ENCODE data around the gene ST6GALNAC5.

Gene ST6GALNAC5

GRCh38 chr1:77047978-77048614 is 180.8 kb downstream of the ST6GALNAC5 start:
- no peak for DNase-seq (ENCODE audit: low read depth)

- no peak for DNase-seq (ENCODE audit: low read depth)
Observed at GRCh38 chr1:77048615-77049005, 181.3 kb downstream of the ST6GALNAC5 start.

- no peak for DNase-seq (ENCODE audit: low read depth)
Observed at GRCh38 chr1:77051425-77051824, 184.1 kb downstream of the ST6GALNAC5 start.

GRCh38 chr1:77056525-77056924 is 189.2 kb downstream of the ST6GALNAC5 start:
- DNase-seq (ENCODE audit: low read depth) = no peak

GRCh38 chr1:77057994-77058585 is 190.8 kb downstream of the ST6GALNAC5 start:
- DNase-seq (ENCODE audit: low read depth) = no peak

- DNase-seq (ENCODE audit: low read depth) = no peak
Observed at GRCh38 chr1:77060000-77060399, 192.7 kb downstream of the ST6GALNAC5 start.

- no peak for DNase-seq (ENCODE audit: low read depth)
Observed at GRCh38 chr1:77061162-77061561, 193.9 kb downstream of the ST6GALNAC5 start.

- DNase-seq (ENCODE audit: low read depth) = no peak
Observed at GRCh38 chr1:77063118-77063517, 195.8 kb downstream of the ST6GALNAC5 start.

GRCh38 chr1:77064246-77064645 is 197.0 kb downstream of the ST6GALNAC5 start:
- no peak for DNase-seq (ENCODE audit: low read depth)

- no peak for DNase-seq (ENCODE audit: low read depth)
Observed at GRCh38 chr1:77065693-77066342, 198.5 kb downstream of the ST6GALNAC5 start.

GRCh38 chr1:77068013-77068412 is 200.7 kb downstream of the ST6GALNAC5 start:
- no peak for DNase-seq (ENCODE audit: low read depth)

GRCh38 chr1:77076759-77077158 is 209.5 kb downstream of the ST6GALNAC5 start:
- DNase-seq (ENCODE audit: low read depth) = no peak

GRCh38 chr1:77081834-77082233 is 214.6 kb downstream of the ST6GALNAC5 start:
- no peak for DNase-seq (ENCODE audit: low read depth)

GRCh38 chr1:77084457-77084856 is 217.2 kb downstream of the ST6GALNAC5 start:
- DNase-seq (ENCODE audit: low read depth) = no peak

- no peak for DNase-seq (ENCODE audit: low read depth)
Observed at GRCh38 chr1:77085109-77085508, 217.8 kb downstream of the ST6GALNAC5 start.

GRCh38 chr1:77089756-77090155 is 222.5 kb downstream of the ST6GALNAC5 start:
- no peak for DNase-seq (ENCODE audit: low read depth)

GRCh38 chr1:77095236-77095635 is 228.0 kb downstream of the ST6GALNAC5 start:
- no peak for DNase-seq (ENCODE audit: low read depth)

GRCh38 chr1:77096496-77097255 is 229.4 kb downstream of the ST6GALNAC5 start:
- no peak for DNase-seq (ENCODE audit: low read depth)

- peak; percentile 10 for DNase-seq (ENCODE audit: low read depth)
Observed at GRCh38 chr1:77100875-77101274, 233.6 kb downstream of the ST6GALNAC5 start.

- DNase-seq (ENCODE audit: low read depth) = no peak
Observed at GRCh38 chr1:77103486-77103885, 236.2 kb downstream of the ST6GALNAC5 start.

GRCh38 chr1:77104672-77105071 is 237.4 kb downstream of the ST6GALNAC5 start:
- no peak for DNase-seq (ENCODE audit: low read depth)

Data from GM04503 (cell line).